ENCODE measurements around the gene SLC6A6. TPM values are rescaled to one million over a fixed set of nuclear protein-coding genes. Genes with fewer than 3 reads are reported as not detected.

SLC6A6 gene
- total RNA-seq, 6 experiments from 2014 or later, result 1.5 to 8.2 (median 4.1) TPM

GRCh38 chr3:14374444-14374883, 27.9 kb upstream of the SLC6A6 start:
- Histone ChIP-seq H3K4me3 (no peak overlapping the region), H3K27ac (no peak overlapping the region), H3K27me3 (no peaks in the 10 kb centered on the region), H3K36me3 (no peaks in the 10 kb centered on the region), H3K9me3 (no peaks in the 10 kb centered on the region), H3K4me1 (no peaks in the 10 kb centered on the region)
- WGBS (ENCODE audit: insufficient coverage, low coverage, low lambda C conversion rate, missing lambda C conversion rate), result 90% methylated on average over 2 of the region's 8 CpGs
- DNase-seq (no peak), ATAC-seq (no peak)
- TF ChIP-seq CTCF (IDR thresholded peaks at IDR 0.05) (no peak), POLR2A (IDR thresholded peaks at IDR 0.05) (no peak)
- intact Hi-C loops (cut with DNase I), result no loop called here

DNA sequence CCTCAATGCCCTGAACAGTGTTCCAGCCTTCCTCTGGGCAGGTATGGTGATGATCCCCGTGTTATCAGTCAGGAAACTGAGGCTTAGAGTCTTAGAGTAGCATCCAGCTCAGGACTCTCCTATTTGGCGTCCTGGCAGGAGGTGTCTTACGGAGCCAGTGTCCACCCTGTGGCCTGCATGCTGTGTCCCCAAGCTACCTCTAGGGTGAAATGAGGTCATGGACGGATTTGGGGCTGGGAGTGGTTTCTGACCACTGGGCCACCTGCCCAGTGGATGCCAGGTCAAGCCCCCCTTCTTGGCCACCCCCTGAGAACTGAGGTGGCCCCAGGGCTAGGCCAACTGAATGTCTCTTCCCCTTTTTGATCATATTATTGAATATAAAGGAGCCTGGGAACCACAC, 27.2 kb upstream of the SLC6A6 start:
- no CpG with 5 or more reads among the region's 4 CpGs for whole genome bisulfite sequencing (ENCODE audit: insufficient coverage, low coverage, low lambda C conversion rate, missing lambda C conversion rate)
- H3K36me3 ChIP-seq, result no peaks in the 10 kb centered on the region

GRCh38 chr3:14376348-14377043, 25.9 kb upstream of the SLC6A6 start:
- Histone ChIP-seq H3K36me3 (no peaks in the 10 kb centered on the region), H3K27me3 (no peaks in the 10 kb centered on the region), H3K9me3 (no peaks in the 10 kb centered on the region), H3K27ac (no peak overlapping the region), H3K4me3 (no peak overlapping the region), H3K4me1 (no peaks in the 10 kb centered on the region)
- no peak for ATAC-seq
- 71% methylated on average over 1 of the region's 9 CpGs for WGBS (ENCODE audit: insufficient coverage, low coverage, low lambda C conversion rate, missing lambda C conversion rate)
- intact Hi-C loops (cut with DNase I), result no loop called here
- no peak for TF ChIP-seq POLR2A (IDR thresholded peaks at IDR 0.05)
- no peak for TF ChIP-seq CTCF (IDR thresholded peaks at IDR 0.05)
- DNase-seq, result no peak

More for the DNA sequence above, 27.2 kb upstream of the SLC6A6 start:
- Histone ChIP-seq H3K4me3 (no peak overlapping the region), H3K27me3 (no peaks in the 10 kb centered on the region), H3K27ac (no peak overlapping the region), H3K9me3 (no peaks in the 10 kb centered on the region), H3K4me1 (no peaks in the 10 kb centered on the region)
- intact Hi-C loops (cut with DNase I), result no loop called here
- TF ChIP-seq CTCF (IDR thresholded peaks at IDR 0.05) (no peak), POLR2A (IDR thresholded peaks at IDR 0.05) (no peak)
- DNase-seq, result no peak
- no peak for ATAC-seq

- no peak overlapping the region for H3K27ac ChIP-seq
- ATAC-seq, result no peak
Observed at GRCh38 chr3:14377044-14377837, 25.2 kb upstream of the SLC6A6 start.

More at GRCh38 chr3:14377044-14377837, 25.2 kb upstream of the SLC6A6 start:
- TF ChIP-seq CTCF (IDR thresholded peaks at IDR 0.05) (no peak), POLR2A (IDR thresholded peaks at IDR 0.05) (no peak)
- Histone ChIP-seq H3K36me3 (no peaks in the 10 kb centered on the region), H3K27me3 (no peaks in the 10 kb centered on the region), H3K4me3 (no peak overlapping the region), H3K9me3 (no peaks in the 10 kb centered on the region), H3K4me1 (no peaks in the 10 kb centered on the region)
- intact Hi-C loops (cut with DNase I), result no loop called here
- 100% methylated on average over 3 of the region's 6 CpGs for WGBS (ENCODE audit: insufficient coverage, low coverage, low lambda C conversion rate, missing lambda C conversion rate)
- DNase-seq, result no peak
